Measurements from ENCODE around the gene CEP250.

DNA sequence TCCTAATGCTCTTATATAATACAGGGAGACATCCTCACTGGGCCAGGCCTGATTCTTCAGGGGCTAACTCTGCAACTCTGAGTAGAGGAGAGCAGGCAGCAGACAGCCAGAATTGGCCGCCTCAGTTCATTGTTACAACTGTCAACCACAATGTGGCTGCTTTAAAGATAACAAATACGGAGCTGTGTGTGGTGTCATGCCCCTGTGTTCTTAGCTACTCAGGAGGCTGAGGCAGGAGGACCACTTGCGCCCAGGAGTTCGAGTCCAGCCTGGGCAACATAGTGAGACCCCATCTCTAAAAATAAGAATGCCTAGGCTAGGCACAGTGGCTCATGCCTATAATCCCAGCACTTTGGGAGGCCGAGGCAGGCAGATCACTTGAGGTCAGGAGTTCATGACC is 34.3 kb downstream of the CEP250 start:
- no peak for TF ChIP-seq CTCF (conservative IDR thresholded peaks at IDR 0.05 in 1 of 2, IDR thresholded peaks at IDR 0.05 in 1 of 2; ENCODE audit: extremely low read depth in 1 of 2, insufficient read depth in 1 of 2, low read depth in 1 of 2, low read length in 2 of 2)
- TF ChIP-seq EZH2 (IDR thresholded peaks at IDR 0.05; ENCODE audit: borderline replicate concordance, low read length) = no peak

Measured in mammary epithelial cell (primary cell).